Endothelial cell (in vitro differentiated cells): ENCODE results near the gene SLC4A2. TPM values are rescaled to one million over a fixed set of nuclear protein-coding genes. Genes with fewer than 3 reads are reported as not detected.

Experiments
- DNase-seq: peaks from one replicate; pipeline ENCODE4 v3.0.0; 2021; ENCODE audit warnings: low spot score
- H3K27ac Mint-ChIP-seq: one replicate; pipeline ENCODE4 v1.8.0; 2021; ENCODE audit warnings: mixed read lengths, inconsistent platforms; ENCODE audit not compliant: unreplicated experiment
- H3K27me3 Mint-ChIP-seq: one replicate; pipeline ENCODE4 v1.8.0; 2021; ENCODE audit warnings: mild to moderate bottlenecking, moderate library complexity, mixed read lengths, inconsistent platforms; ENCODE audit not compliant: unreplicated experiment
- H3K36me3 Mint-ChIP-seq: one replicate; pipeline ENCODE4 v1.8.0; 2021; ENCODE audit warnings: mild to moderate bottlenecking, low read depth, mixed read lengths, inconsistent platforms; ENCODE audit not compliant: unreplicated experiment
- H3K4me1 Mint-ChIP-seq: one replicate; pipeline ENCODE4 v1.8.0; 2021; ENCODE audit warnings: mild to moderate bottlenecking, mixed read lengths, inconsistent platforms; ENCODE audit not compliant: unreplicated experiment
- H3K4me3 Mint-ChIP-seq: one replicate; pipeline ENCODE4 v1.8.0; 2021; ENCODE audit warnings: mild to moderate bottlenecking, mixed read lengths, inconsistent platforms; ENCODE audit not compliant: unreplicated experiment
- H3K9me3 Mint-ChIP-seq: one replicate; pipeline ENCODE4 v1.8.0; 2021; ENCODE audit warnings: mixed read lengths, inconsistent platforms; ENCODE audit not compliant: unreplicated experiment
- total RNA-seq: library from RNA; stranded (reverse); fragmentation: NEBNext Ultra II Directional; extraction: Animal tissue kit (Norgen Biotek cat#: 25700); gene quantifications from one replicate; pipeline ENCODE4 v1.2.1, GENCODE V29; 2021; ENCODE audit not compliant: unreplicated experiment
- TF ChIP-seq, protein P1 (sequence below): fragments of 200-600 bp; sonication (generic); IDR thresholded peaks from one replicate; pipeline ENCODE4 v1.5.0; 2021; ENCODE audit warnings: antibody characterized with exemption; ENCODE audit not compliant: unreplicated experiment

Gene SLC4A2
- total RNA-seq, 1 donor from 2014 or later: 115 TPM

- TF ChIP-seq, protein P1, sequence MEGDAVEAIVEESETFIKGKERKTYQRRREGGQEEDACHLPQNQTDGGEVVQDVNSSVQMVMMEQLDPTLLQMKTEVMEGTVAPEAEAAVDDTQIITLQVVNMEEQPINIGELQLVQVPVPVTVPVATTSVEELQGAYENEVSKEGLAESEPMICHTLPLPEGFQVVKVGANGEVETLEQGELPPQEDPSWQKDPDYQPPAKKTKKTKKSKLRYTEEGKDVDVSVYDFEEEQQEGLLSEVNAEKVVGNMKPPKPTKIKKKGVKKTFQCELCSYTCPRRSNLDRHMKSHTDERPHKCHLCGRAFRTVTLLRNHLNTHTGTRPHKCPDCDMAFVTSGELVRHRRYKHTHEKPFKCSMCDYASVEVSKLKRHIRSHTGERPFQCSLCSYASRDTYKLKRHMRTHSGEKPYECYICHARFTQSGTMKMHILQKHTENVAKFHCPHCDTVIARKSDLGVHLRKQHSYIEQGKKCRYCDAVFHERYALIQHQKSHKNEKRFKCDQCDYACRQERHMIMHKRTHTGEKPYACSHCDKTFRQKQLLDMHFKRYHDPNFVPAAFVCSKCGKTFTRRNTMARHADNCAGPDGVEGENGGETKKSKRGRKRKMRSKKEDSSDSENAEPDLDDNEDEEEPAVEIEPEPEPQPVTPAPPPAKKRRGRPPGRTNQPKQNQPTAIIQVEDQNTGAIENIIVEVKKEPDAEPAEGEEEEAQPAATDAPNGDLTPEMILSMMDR: no peak
- Mint-ChIP-seq H3K4me3 (no peak overlapping the region), H3K36me3 (peaks cover 50% of the 10 kb centered on the region), H3K4me1 (peaks cover 20% of the 10 kb centered on the region), H3K9me3 (no peaks in the 10 kb centered on the region), H3K27ac (no peak overlapping the region), H3K27me3 (peaks cover 30% of the 10 kb centered on the region)
- no peak for DNase-seq
Measured at GRCh38 chr7:151119902-151120301, 60.5 kb downstream of the SLC4A2 start.

DNA sequence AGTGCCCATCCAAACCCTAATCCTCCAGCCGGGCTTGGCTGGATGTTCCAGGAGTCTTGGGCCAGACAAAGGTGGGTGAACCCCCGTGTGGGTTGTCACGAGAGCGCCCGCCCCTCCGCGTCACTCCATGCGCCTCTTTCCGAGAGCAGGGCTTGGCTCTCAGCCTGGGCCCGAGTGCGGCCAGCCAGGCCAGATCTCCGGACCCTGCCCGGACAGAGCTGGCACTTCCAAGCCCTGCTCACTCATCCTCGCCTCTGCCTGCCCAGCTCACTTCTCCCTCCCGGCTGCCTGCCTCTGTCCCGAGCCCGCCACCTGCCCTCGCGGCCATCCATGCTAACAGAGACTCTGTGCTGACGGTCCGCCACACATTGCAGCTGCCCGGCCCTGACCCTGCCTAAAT lies 61.5 kb downstream of the SLC4A2 start:
- H3K4me1 Mint-ChIP-seq: peaks cover 19% of the 10 kb centered on the region
- H3K4me3 Mint-ChIP-seq: peak overlapping the region; percentile 62
- no peak overlapping the region for H3K27ac Mint-ChIP-seq
- DNase-seq: no peak
- peaks cover 27% of the 10 kb centered on the region for H3K27me3 Mint-ChIP-seq
- TF ChIP-seq, protein P1: no peak
- H3K9me3 Mint-ChIP-seq: no peaks in the 10 kb centered on the region
- H3K36me3 Mint-ChIP-seq: peaks cover 52% of the 10 kb centered on the region

DNA sequence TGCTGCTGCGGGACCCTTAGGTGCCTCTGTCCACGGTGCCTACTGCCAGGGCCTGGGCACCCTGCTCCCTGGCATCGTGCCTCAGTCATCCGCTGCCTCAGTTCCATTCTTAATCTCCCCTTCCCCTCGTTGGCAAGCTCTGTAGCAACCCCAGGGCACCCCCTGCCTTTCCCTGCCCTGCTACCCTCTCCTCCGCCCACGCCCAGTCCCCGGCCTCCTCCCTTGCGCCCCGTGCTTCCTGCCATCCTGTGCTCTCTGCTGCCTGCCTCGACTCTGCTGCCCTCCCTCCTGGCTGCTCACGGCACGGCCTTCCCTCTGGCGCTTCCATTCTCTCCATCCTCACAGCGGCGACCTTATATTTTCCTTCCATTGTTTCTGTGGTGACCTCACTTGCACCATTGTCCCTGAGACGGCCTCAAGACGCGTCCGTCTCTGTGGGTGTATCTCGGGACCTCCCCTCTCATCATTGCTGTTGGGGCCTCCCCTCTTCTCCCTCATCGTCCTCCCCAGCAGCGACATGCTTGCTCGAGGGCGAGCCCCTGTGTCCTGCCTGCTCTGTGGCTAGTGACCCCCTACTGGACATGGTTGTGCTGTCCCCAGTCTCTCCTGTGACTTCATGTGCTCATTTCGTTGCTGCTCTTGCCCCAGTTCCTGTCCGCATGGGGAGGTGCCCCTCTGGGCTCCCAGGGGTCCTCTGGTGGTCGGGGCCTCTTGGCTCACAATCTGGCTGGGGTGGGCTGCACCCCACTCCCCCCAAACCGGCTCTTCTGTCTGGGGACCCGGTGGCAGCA lies 62.2 kb downstream of the SLC4A2 start:
- Mint-ChIP-seq H3K36me3 (peaks cover 52% of the 10 kb centered on the region), H3K27ac (no peak overlapping the region), H3K4me1 (peaks cover 18% of the 10 kb centered on the region), H3K9me3 (no peaks in the 10 kb centered on the region), H3K4me3 (peak overlapping the region; percentile 83), H3K27me3 (peaks cover 27% of the 10 kb centered on the region)
- TF ChIP-seq, protein P1: no peak
- DNase-seq: no peak

- Mint-ChIP-seq H3K27ac (no peak overlapping the region), H3K4me1 (peaks cover 18% of the 10 kb centered on the region), H3K27me3 (peaks cover 25% of the 10 kb centered on the region), H3K4me3 (no peak overlapping the region), H3K9me3 (no peaks in the 10 kb centered on the region), H3K36me3 (peaks cover 53% of the 10 kb centered on the region)
- TF ChIP-seq, protein P1: no peak
- DNase-seq: no peak
Measured at GRCh38 chr7:151122276-151122675, 62.9 kb downstream of the SLC4A2 start.

DNA sequence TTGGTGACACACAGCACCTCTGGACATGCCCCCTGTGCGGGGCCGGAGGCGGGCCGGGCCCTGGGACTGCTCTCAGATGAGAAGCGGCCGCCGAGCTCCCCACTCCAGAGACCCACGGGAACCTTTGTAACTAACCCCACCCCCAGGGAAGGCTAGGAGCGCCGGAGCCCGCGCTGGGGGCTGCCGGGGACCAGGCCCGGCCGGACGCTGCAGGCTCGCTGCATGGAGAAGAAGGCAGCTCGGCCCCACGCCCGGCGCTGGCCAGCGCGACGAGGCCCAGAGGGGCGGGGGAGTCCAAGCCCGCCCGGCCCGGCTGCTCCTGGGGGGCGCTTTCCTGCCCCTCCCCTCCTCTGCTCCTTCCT lies 63.4 kb downstream of the SLC4A2 start:
- TF ChIP-seq, protein P1: no peak

More for the DNA sequence above, 63.4 kb downstream of the SLC4A2 start:
- Mint-ChIP-seq H3K27ac (no peak overlapping the region), H3K27me3 (peaks cover 22% of the 10 kb centered on the region), H3K36me3 (peaks cover 57% of the 10 kb centered on the region), H3K4me1 (peaks cover 22% of the 10 kb centered on the region), H3K4me3 (no peak overlapping the region), H3K9me3 (no peaks in the 10 kb centered on the region)
- no peak for DNase-seq
